HG02852 (cell line): Measurements from ENCODE around the gene REX1BD.

Experiments used
- ATAC-seq: cut with Tn5 transposase; IDR thresholded peaks from one replicate; pipeline ENCODE4 v1.9.1; 2021; ENCODE audit warnings: mild to moderate bottlenecking, moderate library complexity; ENCODE audit not compliant: unreplicated experiment

Gene REX1BD

GRCh38 chr19:18612772-18613588 is 24.4 kb downstream of the REX1BD start, which contains the start of gene TMEM59L:
Gene TMEM59L (plus strand): TSS chr19:18612870. CDS start chr19:18612959, 89 bp downstream.
- no peak for ATAC-seq

- ATAC-seq = no peak
Measured at GRCh38 chr19:18613589-18614234, 25.1 kb downstream of the REX1BD start.

GRCh38 chr19:18616023-18616422 is 27.4 kb downstream of the REX1BD start:
- no peak for ATAC-seq

- no peak for ATAC-seq
Measured at GRCh38 chr19:18617562-18617961, 29.0 kb downstream of the REX1BD start.

GRCh38 chr19:18618236-18618635 is 29.6 kb downstream of the REX1BD start:
- ATAC-seq = no peak

- no peak for ATAC-seq
Measured at GRCh38 chr19:18620311-18620710, 31.7 kb downstream of the REX1BD start.

GRCh38 chr19:18620902-18621301 is 32.3 kb downstream of the REX1BD start:
- no peak for ATAC-seq

GRCh38 chr19:18626906-18627305 is 38.3 kb downstream of the REX1BD start:
- no peak for ATAC-seq

- ATAC-seq = no peak
Measured at GRCh38 chr19:18629166-18630088, 40.8 kb downstream of the REX1BD start.

GRCh38 chr19:18633321-18633720 is 44.7 kb downstream of the REX1BD start:
- ATAC-seq = no peak

- no peak for ATAC-seq
Measured at GRCh38 chr19:18634612-18635297, 46.2 kb downstream of the REX1BD start.

- ATAC-seq = no peak
Measured at GRCh38 chr19:18635831-18636182, 47.2 kb downstream of the REX1BD start.

- peak; percentile 84 for ATAC-seq
Measured at GRCh38 chr19:18636183-18636968, 47.8 kb downstream of the REX1BD start.

- ATAC-seq = no peak
Measured at GRCh38 chr19:18636969-18637629, 48.5 kb downstream of the REX1BD start, which contains the start of gene KLHL26. Gene KLHL26 (plus strand): TSS chr19:18637028. CDS start chr19:18637055, 27 bp downstream.

GRCh38 chr19:18637673-18638630 is 49.4 kb downstream of the REX1BD start:
- ATAC-seq = no peak

GRCh38 chr19:18639706-18640243 is 51.2 kb downstream of the REX1BD start:
- ATAC-seq = no peak
